Tibial nerve (tissue), 3 donors: ENCODE data around the gene WNT2B.

Experiments
- CTCF ChIP-seq, 5 experiments: fragments of 200-600 bp in 3 of 5; fragments of 450-650 bp in 2 of 5; sonication (generic) in 3 of 5; IDR thresholded peaks; one replicate each; pipeline ENCODE4 v1.5.1; 2016 to 2019; ENCODE audit warnings: antibody characterized with exemption in 5 of 5, mild to moderate bottlenecking in 3 of 5, moderate library complexity in 2 of 5
- POLR2A ChIP-seq, 2 donors: fragments of 450-650 bp; IDR thresholded peaks; one replicate each; pipeline ENCODE4 v1.6.1; 2017; ENCODE audit warnings: antibody characterized with exemption in 2 of 2, mild to moderate bottlenecking in 2 of 2, moderate library complexity in 2 of 2

GRCh38 chr1:112544751-112545150, 36.0 kb downstream of the WNT2B start:
- TF ChIP-seq POLR2A (IDR thresholded peaks at IDR 0.05), result no peak
- no peak for TF ChIP-seq CTCF (IDR thresholded peaks at IDR 0.05)
